Endodermal cell (in vitro differentiated cells): ENCODE data around the gene ZBTB49. TPM values are rescaled to one million over a fixed set of nuclear protein-coding genes. Genes with fewer than 3 reads are reported as not detected.

Experiments
- DNase-seq: peaks from one replicate; pipeline ENCODE4 v3.0.0-alpha.2; 2017
- H3K27ac ChIP-seq: 2 replicates; pipeline ENCODE4 v1.5.1; 2013; ENCODE audit warnings: mild to moderate bottlenecking, low read depth, low read length, moderate library complexity
- H3K27me3 ChIP-seq: 2 replicates; pipeline ENCODE4 v1.6.1; 2013; ENCODE audit warnings: mild to moderate bottlenecking, low read length, moderate library complexity; ENCODE audit not compliant: insufficient read depth, control insufficient read depth, poor library complexity, severe bottlenecking
- H3K36me3 ChIP-seq: 2 replicates; pipeline ENCODE4 v1.7.0; 2013; ENCODE audit warnings: mild to moderate bottlenecking, low read length, moderate library complexity; ENCODE audit not compliant: control insufficient read depth, insufficient read depth
- H3K4me1 ChIP-seq: one replicate; pipeline ENCODE4 v1.7.0; 2013; ENCODE audit warnings: low read length; ENCODE audit not compliant: control insufficient read depth, insufficient read depth
- H3K4me3 ChIP-seq: 2 replicates; pipeline ENCODE4 v1.5.1; 2013; ENCODE audit warnings: mild to moderate bottlenecking, low read length, moderate library complexity
- H3K9ac ChIP-seq: 2 replicates; pipeline ENCODE4 v1.6.1; 2013; ENCODE audit warnings: mild to moderate bottlenecking, low read length, moderate library complexity; ENCODE audit not compliant: poor library complexity, severe bottlenecking; ENCODE audit errors: extremely low read depth
- H3K9me3 ChIP-seq: 2 replicates; pipeline ENCODE4 v1.6.1; 2013; ENCODE audit warnings: mild to moderate bottlenecking, low read length, moderate library complexity; ENCODE audit not compliant: control insufficient read depth
- H3K27ac Mint-ChIP-seq: 2 replicates; pipeline ENCODE4 v1.8.0; 2020; ENCODE audit warnings: mixed read lengths
- H3K27me3 Mint-ChIP-seq: 2 replicates; pipeline ENCODE4 v1.8.0; 2021; ENCODE audit warnings: mild to moderate bottlenecking, mixed read lengths; ENCODE audit not compliant: insufficient read depth
- H3K36me3 Mint-ChIP-seq: 2 replicates; pipeline ENCODE4 v1.8.0; 2020; ENCODE audit warnings: low read depth, mixed read lengths
- H3K4me1 Mint-ChIP-seq: 2 replicates; pipeline ENCODE4 v1.8.0; 2020; ENCODE audit warnings: mixed read lengths
- H3K4me3 Mint-ChIP-seq: 2 replicates; pipeline ENCODE4 v1.8.0; 2020; ENCODE audit warnings: mild to moderate bottlenecking, moderate library complexity, mixed read lengths
- H3K9me3 Mint-ChIP-seq: 2 replicates; pipeline ENCODE4 v1.8.0; 2020; ENCODE audit warnings: mild to moderate bottlenecking, mixed read lengths
- CTCF ChIP-seq: fragments of 200-600 bp; sonication (generic); conservative IDR thresholded peaks from 2 replicates; pipeline ENCODE4 v1.5.0; 2021; ENCODE audit warnings: antibody characterized with exemption, mild to moderate bottlenecking
- WGBS, 2 experiments: methylation state at CpG; one replicate each; pipeline versions ENCODE4 v1.1.5 to v1.1.7; 2013; ENCODE audit warnings: missing lambda C conversion rate in 2 of 2, mixed read lengths in 1 of 2; ENCODE audit not compliant: insufficient coverage in 1 of 2, insufficient read length in 1 of 2; 5-methylcytosine and 5-hydroxymethylcytosine counted together
- total RNA-seq, 2 donors: library from RNA; stranded (reverse); fragmentation: NEBNext Ultra II Directional in 1 of 2; extraction: Animal tissue kit (Norgen Biotek cat#: 25700) in 1 of 2; gene quantifications; 2 replicates in 1 of 2; 3 replicates in 1 of 2; pipeline ENCODE4 v1.2.1, GENCODE V29; 2021

Gene ZBTB49
- total RNA-seq, 2 donors from 2014 or later, result 5.9 to 8.0 TPM

- Histone ChIP-seq H3K27ac (no peak overlapping the region), H3K27me3 (no peaks in the 10 kb centered on the region), H3K4me3 (no peak overlapping the region), H3K9me3 (no peaks in the 10 kb centered on the region), H3K4me1 (no peaks in the 10 kb centered on the region), H3K9ac (no peak overlapping the region), H3K36me3 (peaks cover 41% of the 10 kb centered on the region)
- Mint-ChIP-seq H3K27me3 (no peaks in the 10 kb centered on the region), H3K27ac (no peak overlapping the region), H3K9me3 (no peaks in the 10 kb centered on the region), H3K4me3 (no peak overlapping the region), H3K4me1 (no peaks in the 10 kb centered on the region), H3K36me3 (peaks cover 41% of the 10 kb centered on the region)
- 89 to 94% methylated on average over 14 to 23 of the region's 23 CpGs for WGBS, 2 experiments
- TF ChIP-seq CTCF, result no peak
- peak; percentile 18 for DNase-seq
These were observed 27.6 kb downstream of the ZBTB49 start for GRCh38 chr4:4317496-4318232.

GRCh38 chr4:4320528-4320927, 30.5 kb downstream of the ZBTB49 start:
- no peak overlapping the region for H3K9ac ChIP-seq
- no peak for DNase-seq
- Mint-ChIP-seq H3K4me3 (no peak overlapping the region), H3K9me3 (no peaks in the 10 kb centered on the region), H3K27ac (no peak overlapping the region), H3K27me3 (no peaks in the 10 kb centered on the region), H3K36me3 (peaks cover 38% of the 10 kb centered on the region), H3K4me1 (peaks cover 13% of the 10 kb centered on the region)
- H3K27me3 ChIP-seq, result no peaks in the 10 kb centered on the region
- WGBS, 2 experiments, result 95 to 96% methylated on average over 15 of the region's 15 CpGs
- peaks cover 7% of the 10 kb centered on the region for H3K4me1 ChIP-seq
- H3K27ac ChIP-seq, result no peak overlapping the region
- TF ChIP-seq CTCF, result no peak
- peaks cover 28% of the 10 kb centered on the region for H3K36me3 ChIP-seq
- H3K4me3 ChIP-seq, result no peak overlapping the region
- H3K9me3 ChIP-seq, result no peaks in the 10 kb centered on the region

GRCh38 chr4:4320951-4321714, 31.1 kb downstream of the ZBTB49 start:
- Mint-ChIP-seq H3K4me1 (peaks cover 13% of the 10 kb centered on the region), H3K9me3 (no peaks in the 10 kb centered on the region), H3K27ac (no peak overlapping the region), H3K36me3 (peaks cover 36% of the 10 kb centered on the region), H3K4me3 (no peak overlapping the region), H3K27me3 (no peaks in the 10 kb centered on the region)
- H3K27me3 ChIP-seq, result no peaks in the 10 kb centered on the region
- H3K4me1 ChIP-seq, result peaks cover 7% of the 10 kb centered on the region
- no peak overlapping the region for H3K9ac ChIP-seq
- TF ChIP-seq CTCF, result no peak
- H3K4me3 ChIP-seq, result no peak overlapping the region
- 96 to 97% methylated on average over 16 to 26 of the region's 26 CpGs for WGBS, 2 experiments
- DNase-seq, result peak; percentile 36
- H3K9me3 ChIP-seq, result no peaks in the 10 kb centered on the region
- no peak overlapping the region for H3K27ac ChIP-seq
- H3K36me3 ChIP-seq, result peaks cover 22% of the 10 kb centered on the region
